ENCODE results near the gene ZFHX3. TPM values are rescaled to one million over a fixed set of nuclear protein-coding genes. Genes with fewer than 3 reads are reported as not detected.
A peak's percentile ranks its signal among the peaks of the same experiment; 100 is the strongest.
"Not testable (repeated sequence)": the region's sequence is repeated elsewhere in the genome, so short reads cannot be mapped to it uniquely, and the experiment has no call there.

Gene ZFHX3
- total and polyA plus RNA-seq, 2 donors from 2014 or later, result 2.3 to 29.3 TPM

GRCh38 chr16:72989579-72990551 lies 58.1 kb downstream of the ZFHX3 start:
- H3K9me3 ChIP-seq (ENCODE audit: control insufficient read depth in 2 of 3, insufficient read depth in 1 of 3, low read length in 3 of 3), result no peaks in the 10 kb centered on the region
- no peaks in the 10 kb centered on the region for H3K27me3 ChIP-seq (ENCODE audit: control insufficient read depth, insufficient read depth, low read length)
- peaks cover 0 to 50% (median 16%) of the 10 kb centered on the region in 3 donors for H3K4me1 ChIP-seq (ENCODE audit: control insufficient read depth in 2 of 3, insufficient read depth in 2 of 3, low read depth in 1 of 3, low read length in 3 of 3)
- intact Hi-C loops (cut with DNase I), result no loop called here
- no peak for FAIRE-seq
- peak overlapping the region in 1 of 3 donors; percentile 3 for H3K4me3 ChIP-seq (ENCODE audit: low read length in 3 of 3)
- TF ChIP-seq CTCF (IDR thresholded peaks at IDR 0.05; ENCODE audit: borderline replicate concordance, extremely low read depth, insufficient read depth), result no peak
- H3K36me3 ChIP-seq (ENCODE audit: control insufficient read depth in 2 of 3, insufficient read depth in 3 of 3, low read length in 3 of 3), result no peaks in the 10 kb centered on the region
- H3K27ac ChIP-seq (ENCODE audit: low read depth in 2 of 2, low read length in 2 of 2), result peak overlapping the region in 1 of 2 donors; percentile 53
- H3K9ac ChIP-seq (ENCODE audit: low read length in 3 of 3), result no peak overlapping the region
- DNase-seq, result peak in 1 of 5 donors; percentile 27

- FAIRE-seq; intact Hi-C loops (cut with DNase I); H3K27me3 ChIP-seq (ENCODE audit: control insufficient read depth, insufficient read depth, low read length); H3K36me3 ChIP-seq (ENCODE audit: control insufficient read depth in 2 of 3, insufficient read depth in 3 of 3, low read length in 3 of 3); H3K4me3 ChIP-seq (ENCODE audit: low read length in 3 of 3); H3K9ac ChIP-seq (ENCODE audit: low read length in 3 of 3); H3K9me3 ChIP-seq (ENCODE audit: control insufficient read depth in 2 of 3, insufficient read depth in 1 of 3, low read length in 3 of 3); H3K27ac ChIP-seq (ENCODE audit: low read depth in 2 of 2, low read length in 2 of 2); DNase-seq: not testable (repeated sequence)
- H3K4me1 ChIP-seq (ENCODE audit: control insufficient read depth in 2 of 3, insufficient read depth in 2 of 3, low read depth in 1 of 3, low read length in 3 of 3), result peaks cover 0 to 51% (median 16%) of the 10 kb centered on the region in 3 donors
Measured at GRCh38 chr16:72989203-72989578, 58.7 kb downstream of the ZFHX3 start.

- FAIRE-seq (no peak), DNase-seq (no peak)
- no peak for TF ChIP-seq CTCF (IDR thresholded peaks at IDR 0.05; ENCODE audit: borderline replicate concordance, extremely low read depth, insufficient read depth)
- no peaks in the 10 kb centered on the region for H3K9me3 ChIP-seq (ENCODE audit: control insufficient read depth in 2 of 3, insufficient read depth in 1 of 3, low read length in 3 of 3)
- no peaks in the 10 kb centered on the region for H3K36me3 ChIP-seq (ENCODE audit: control insufficient read depth in 2 of 3, insufficient read depth in 3 of 3, low read length in 3 of 3)
- intact Hi-C loops (cut with DNase I), result no loop called here
- H3K4me1 ChIP-seq (ENCODE audit: control insufficient read depth in 2 of 3, insufficient read depth in 2 of 3, low read depth in 1 of 3, low read length in 3 of 3), result peaks cover 0 to 52% (median 16%) of the 10 kb centered on the region in 3 donors
- no peak overlapping the region for H3K4me3 ChIP-seq (ENCODE audit: low read length in 3 of 3)
- H3K27me3 ChIP-seq (ENCODE audit: control insufficient read depth, insufficient read depth, low read length), result no peaks in the 10 kb centered on the region
- H3K9ac ChIP-seq (ENCODE audit: low read length in 3 of 3), result no peak overlapping the region
- H3K27ac ChIP-seq (ENCODE audit: low read depth in 2 of 2, low read length in 2 of 2), result no peak overlapping the region
Measured at GRCh38 chr16:72988569-72988968, 59.4 kb downstream of the ZFHX3 start.

- H3K9me3 ChIP-seq (ENCODE audit: control insufficient read depth in 2 of 3, insufficient read depth in 1 of 3, low read length in 3 of 3), result no peaks in the 10 kb centered on the region
- H3K9ac ChIP-seq (ENCODE audit: low read length in 3 of 3), result no peak overlapping the region
- DNase-seq, result no peak
- H3K36me3 ChIP-seq (ENCODE audit: control insufficient read depth in 2 of 3, insufficient read depth in 3 of 3, low read length in 3 of 3), result no peaks in the 10 kb centered on the region
- intact Hi-C loops (cut with DNase I), result no loop called here
- no peaks in the 10 kb centered on the region for H3K27me3 ChIP-seq (ENCODE audit: control insufficient read depth, insufficient read depth, low read length)
- H3K4me1 ChIP-seq (ENCODE audit: control insufficient read depth in 2 of 3, insufficient read depth in 2 of 3, low read depth in 1 of 3, low read length in 3 of 3), result peaks cover 0 to 52% (median 16%) of the 10 kb centered on the region in 3 donors
- no peak overlapping the region for H3K4me3 ChIP-seq (ENCODE audit: low read length in 3 of 3)
- no peak for TF ChIP-seq CTCF (IDR thresholded peaks at IDR 0.05; ENCODE audit: borderline replicate concordance, extremely low read depth, insufficient read depth)
- no peak for FAIRE-seq
- H3K27ac ChIP-seq (ENCODE audit: low read depth in 2 of 2, low read length in 2 of 2), result no peak overlapping the region
Measured at GRCh38 chr16:72987480-72987901, 60.4 kb downstream of the ZFHX3 start.

Measured in kidney (tissue), 14 donors.